Breast epithelium (tissue), 4 donors: ENCODE measurements around the gene CRYM. TPM values are rescaled to one million over a fixed set of nuclear protein-coding genes. Genes with fewer than 3 reads are reported as not detected.

Experiments used
- DNase-seq, 2 donors: peaks; one replicate each; pipeline ENCODE4 v3.0.0-alpha.2; 2019; ENCODE audit warnings: low spot score in 2 of 2
- H3K27ac ChIP-seq, 2 donors: fragments of 200-600 bp; sonication (generic) in 1 of 2; one replicate each; pipeline ENCODE4 v1.5.1; 2016 to 2019; ENCODE audit warnings: mild to moderate bottlenecking in 1 of 2
- H3K27me3 ChIP-seq, 2 donors: fragments of 200-600 bp; sonication (generic) in 1 of 2; one replicate each; pipeline versions ENCODE4 v1.5.1 to v1.6.0; 2017 to 2019; ENCODE audit warnings: control low read depth in 1 of 2, mild to moderate bottlenecking in 1 of 2
- H3K36me3 ChIP-seq: fragments of 200-600 bp; one replicate; pipeline ENCODE4 v1.5.1; 2019
- H3K4me1 ChIP-seq, 2 donors: fragments of 200-600 bp; sonication (generic); one replicate each; pipeline ENCODE4 v1.5.1; 2016 to 2019; ENCODE audit warnings: control low read depth in 1 of 2
- H3K4me3 ChIP-seq, 3 donors: fragments of 200-600 bp; sonication (generic); 1 replicate in 2 of 3; 2 replicates in 1 of 3; pipeline ENCODE4 v1.5.1; 2016 to 2019; ENCODE audit warnings: mild to moderate bottlenecking in 3 of 3, moderate library complexity in 2 of 3
- H3K9me3 ChIP-seq, 2 donors: fragments of 200-600 bp; sonication (generic) in 1 of 2; one replicate each; pipeline ENCODE4 v1.5.1; 2016 to 2019; ENCODE audit warnings: control low read depth in 1 of 2
- POLR2A ChIP-seq: fragments of 450-650 bp; IDR thresholded peaks from one replicate; pipeline ENCODE4 v1.6.1; 2016; ENCODE audit warnings: antibody characterized with exemption, mild to moderate bottlenecking, moderate library complexity
- POLR2AphosphoS5 ChIP-seq, 3 donors: sonication (generic); formaldehyde crosslinking; IDR thresholded peaks; one replicate each; pipeline ENCODE4 v1.6.1; 2017; ENCODE audit warnings: antibody characterized with exemption in 3 of 3
- intact Hi-C: fragments of 100-400 bp; cut with DNase I; formaldehyde crosslinking; loops from one replicate; pipeline ENCODE4 v1.15.1; 2023; ENCODE audit warnings: low total_unique reads
- total RNA-seq, 3 donors: library from RNA; depleted of rRNA; stranded (reverse); fragments of >200 nt; gene quantifications; one replicate each; pipeline ENCODE4 v1.1.0, GENCODE V29; 2016
- TF ChIP-seq, protein P1 (sequence below), 3 donors: fragments of 450-650 bp; IDR thresholded peaks; one replicate each; pipeline ENCODE4 v1.5.1; 2016 to 2017; ENCODE audit warnings: antibody characterized with exemption in 3 of 3, mild to moderate bottlenecking in 3 of 3, moderate library complexity in 3 of 3

The CRYM gene
- total RNA-seq, 3 donors from 2014 or later: 0.98 to 5.0 (median 2.6) TPM

DNA sequence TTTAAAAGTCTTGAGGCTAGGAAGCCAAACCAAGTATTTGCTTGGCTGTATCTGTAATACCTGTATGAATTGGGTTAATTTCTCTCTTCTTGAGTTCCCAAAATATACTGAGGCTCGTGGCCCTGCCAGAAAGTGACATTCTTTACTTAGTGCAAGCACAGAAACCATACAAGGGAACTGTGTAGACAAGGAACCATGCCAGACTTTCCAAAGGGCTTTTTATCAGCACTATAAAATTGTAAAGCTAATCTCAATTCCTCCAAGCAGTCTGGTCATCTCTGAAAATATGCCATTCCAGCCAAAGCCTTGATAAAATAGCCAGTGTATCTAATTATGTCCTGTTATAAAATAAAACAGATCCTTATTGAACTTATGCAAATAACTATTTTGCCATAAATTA, 7.2 kb upstream of the CRYM start:
- no peak overlapping the region for H3K27ac ChIP-seq
- no peak for DNase-seq
- intact Hi-C loops: no loop called here
- no peaks in the 10 kb centered on the region for H3K9me3 ChIP-seq
- H3K4me3 ChIP-seq: no peak overlapping the region
- H3K36me3 ChIP-seq: no peaks in the 10 kb centered on the region
- H3K4me1 ChIP-seq: no peaks in the 10 kb centered on the region
- TF ChIP-seq POLR2A (no peak), POLR2AphosphoS5 (IDR thresholded peaks at IDR 0.05) (no peak)
- TF ChIP-seq, protein P1, sequence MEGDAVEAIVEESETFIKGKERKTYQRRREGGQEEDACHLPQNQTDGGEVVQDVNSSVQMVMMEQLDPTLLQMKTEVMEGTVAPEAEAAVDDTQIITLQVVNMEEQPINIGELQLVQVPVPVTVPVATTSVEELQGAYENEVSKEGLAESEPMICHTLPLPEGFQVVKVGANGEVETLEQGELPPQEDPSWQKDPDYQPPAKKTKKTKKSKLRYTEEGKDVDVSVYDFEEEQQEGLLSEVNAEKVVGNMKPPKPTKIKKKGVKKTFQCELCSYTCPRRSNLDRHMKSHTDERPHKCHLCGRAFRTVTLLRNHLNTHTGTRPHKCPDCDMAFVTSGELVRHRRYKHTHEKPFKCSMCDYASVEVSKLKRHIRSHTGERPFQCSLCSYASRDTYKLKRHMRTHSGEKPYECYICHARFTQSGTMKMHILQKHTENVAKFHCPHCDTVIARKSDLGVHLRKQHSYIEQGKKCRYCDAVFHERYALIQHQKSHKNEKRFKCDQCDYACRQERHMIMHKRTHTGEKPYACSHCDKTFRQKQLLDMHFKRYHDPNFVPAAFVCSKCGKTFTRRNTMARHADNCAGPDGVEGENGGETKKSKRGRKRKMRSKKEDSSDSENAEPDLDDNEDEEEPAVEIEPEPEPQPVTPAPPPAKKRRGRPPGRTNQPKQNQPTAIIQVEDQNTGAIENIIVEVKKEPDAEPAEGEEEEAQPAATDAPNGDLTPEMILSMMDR (IDR thresholded peaks at IDR 0.05): no peak
- H3K27me3 ChIP-seq: peaks cover 0 to 5% of the 10 kb centered on the region in 2 donors

DNA sequence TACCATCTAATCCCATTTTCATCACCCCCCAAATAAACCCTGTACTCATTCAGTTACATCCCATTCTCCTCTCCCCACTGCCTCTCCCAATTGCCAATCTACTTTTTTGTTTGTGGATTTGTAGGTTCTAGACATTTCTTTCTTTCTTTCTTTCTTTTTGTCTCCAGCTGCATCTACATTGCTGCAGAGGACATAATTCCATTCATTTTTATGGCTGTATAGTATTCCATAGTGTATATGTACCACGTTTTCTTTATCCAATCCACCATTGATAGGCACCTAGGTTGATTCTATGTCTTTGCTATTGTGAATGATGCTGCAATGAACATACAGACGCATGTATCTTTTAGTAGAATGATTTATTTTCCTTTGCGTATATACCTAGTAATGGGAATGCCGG, 6.3 kb upstream of the CRYM start:
- Histone ChIP-seq H3K36me3 (no peaks in the 10 kb centered on the region), H3K9me3 (no peaks in the 10 kb centered on the region), H3K27ac (no peak overlapping the region), H3K27me3 (peaks cover 0 to 5% of the 10 kb centered on the region in 2 donors), H3K4me3 (peak overlapping the region in 1 of 3 donors; percentile 49), H3K4me1 (no peaks in the 10 kb centered on the region)
- TF ChIP-seq POLR2AphosphoS5 (IDR thresholded peaks at IDR 0.05) (no peak), POLR2A (no peak)
- TF ChIP-seq, protein P1 (IDR thresholded peaks at IDR 0.05): no peak
- DNase-seq: no peak
- intact Hi-C loops: no loop called here

DNA sequence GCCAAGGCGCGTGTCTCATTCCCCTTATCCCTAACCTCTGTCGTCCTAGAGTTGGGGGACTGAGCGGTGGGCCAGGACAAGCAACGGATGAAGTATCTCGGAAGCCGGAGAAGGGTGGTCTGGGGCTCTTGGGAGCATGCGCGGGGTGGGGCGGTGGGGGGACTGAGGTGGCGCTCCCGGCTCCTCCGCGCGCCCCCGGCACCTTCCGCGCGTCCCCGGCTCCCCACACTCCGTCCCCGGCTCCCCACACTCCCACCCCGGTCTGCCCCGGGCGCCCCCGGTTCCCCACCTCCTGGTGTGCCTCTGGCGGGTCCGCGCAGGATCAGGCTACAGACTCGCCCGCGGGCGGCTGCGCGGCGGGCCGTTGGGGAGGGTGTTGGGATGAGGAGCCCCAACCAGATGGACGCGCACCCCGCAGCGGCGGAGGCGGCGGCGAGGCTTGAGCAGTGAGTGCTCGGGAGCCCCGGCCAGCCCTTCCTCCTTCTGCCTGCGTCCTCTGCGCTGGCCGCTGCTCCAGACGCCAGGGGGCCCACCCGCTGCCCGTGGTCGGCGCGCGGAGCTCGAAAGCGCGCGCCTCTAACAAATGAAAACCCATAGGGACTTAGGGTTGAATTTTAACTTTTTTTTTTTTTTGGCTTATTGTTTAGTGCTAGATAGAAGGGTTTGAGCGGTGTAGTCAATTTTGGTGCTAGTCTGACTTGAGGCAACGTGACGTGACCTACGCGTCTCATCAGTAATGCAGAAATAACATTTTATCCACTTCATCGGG, 5.6 kb upstream of the CRYM start:
- intact Hi-C loops: no loop called here
- no peaks in the 10 kb centered on the region for H3K9me3 ChIP-seq
- H3K4me1 ChIP-seq: no peaks in the 10 kb centered on the region
- H3K36me3 ChIP-seq: no peaks in the 10 kb centered on the region
- peak overlapping the region; percentile 27 to 67 (median 49) for H3K4me3 ChIP-seq
- no peak for DNase-seq
- TF ChIP-seq, protein P1 (IDR thresholded peaks at IDR 0.05): no peak
- TF ChIP-seq POLR2A (no peak), POLR2AphosphoS5 (IDR thresholded peaks at IDR 0.05) (no peak)
- peaks cover 0 to 6% of the 10 kb centered on the region in 2 donors for H3K27me3 ChIP-seq
- no peak overlapping the region for H3K27ac ChIP-seq

DNA sequence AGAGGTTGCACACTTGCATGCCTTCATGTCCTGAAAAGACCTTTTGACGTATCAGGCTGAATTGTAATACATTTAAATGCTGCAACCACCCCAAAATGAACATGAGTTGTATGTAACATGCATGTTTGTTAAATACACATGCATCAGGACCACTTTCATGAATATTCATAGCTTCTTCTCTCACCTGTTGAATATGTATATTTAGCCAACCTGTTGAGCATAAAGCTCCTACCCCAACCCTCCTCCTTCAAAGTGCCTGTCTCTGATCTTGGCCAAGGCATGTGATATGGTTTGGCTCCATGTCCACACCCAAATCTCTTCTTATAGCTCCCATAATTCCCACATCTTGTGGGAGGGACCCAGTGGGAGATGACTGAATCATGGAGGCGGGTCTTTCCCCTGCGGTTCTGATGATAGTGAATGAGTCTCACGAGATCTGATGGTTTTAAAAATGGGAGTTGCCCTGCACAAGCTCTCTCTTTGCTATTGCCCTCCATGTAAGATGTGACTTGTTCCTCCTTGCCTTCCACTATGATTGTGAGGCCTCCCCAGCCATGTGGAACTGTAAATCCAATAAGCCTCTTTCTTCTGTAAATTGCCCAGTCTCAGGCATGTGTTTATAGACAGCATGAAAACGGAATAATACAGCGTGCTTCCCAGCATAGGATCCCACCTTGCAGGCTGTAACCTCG, 3.8 kb upstream of the CRYM start:
- no peak overlapping the region for H3K27ac ChIP-seq
- H3K4me3 ChIP-seq: no peak overlapping the region
- no peak for DNase-seq
- no peaks in the 10 kb centered on the region for H3K4me1 ChIP-seq
- intact Hi-C loops: no loop called here
- H3K9me3 ChIP-seq: no peaks in the 10 kb centered on the region
- H3K27me3 ChIP-seq: peaks cover 0 to 14% of the 10 kb centered on the region in 2 donors
- no peak for TF ChIP-seq POLR2A
- H3K36me3 ChIP-seq: no peaks in the 10 kb centered on the region

DNA sequence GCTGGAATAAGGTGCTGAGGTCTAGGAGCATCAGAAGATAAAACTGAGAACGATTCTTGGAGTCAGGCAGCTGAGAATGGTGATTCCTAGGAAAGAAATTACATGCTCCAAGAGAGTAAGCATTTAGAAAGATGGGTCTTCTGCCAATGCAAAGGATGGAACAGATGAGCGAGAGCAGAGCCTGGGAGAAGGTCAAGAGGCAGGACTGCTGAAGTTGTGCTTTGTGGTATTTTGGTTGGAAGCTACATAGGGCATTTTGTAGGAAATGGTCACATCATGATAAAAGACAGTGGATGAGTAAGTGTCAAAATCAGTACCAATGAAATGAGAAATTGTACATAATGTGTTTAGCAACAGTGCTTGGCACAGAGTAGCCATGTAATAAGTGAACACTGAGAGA, 1.4 kb upstream of the CRYM start:
- TF ChIP-seq, protein P1 (IDR thresholded peaks at IDR 0.05): no peak
- no peak for TF ChIP-seq POLR2A
- no peak for TF ChIP-seq POLR2AphosphoS5 (IDR thresholded peaks at IDR 0.05)
- Histone ChIP-seq H3K27ac (no peak overlapping the region), H3K36me3 (no peaks in the 10 kb centered on the region), H3K4me3 (no peak overlapping the region), H3K9me3 (no peaks in the 10 kb centered on the region), H3K27me3 (peaks cover 0 to 14% of the 10 kb centered on the region in 2 donors), H3K4me1 (no peaks in the 10 kb centered on the region)
- intact Hi-C loops: no loop called here
- no peak for DNase-seq
